Muscle layer of colon (tissue), 2 donors: ENCODE data around the gene F2RL3.

Source experiments
- H3K27ac ChIP-seq: one replicate; pipeline ENCODE4 v1.7.0; 2013; ENCODE audit warnings: low read depth, mild to moderate bottlenecking, low read length, moderate library complexity
- H3K27me3 ChIP-seq, 2 donors: one replicate each; pipeline ENCODE4 v1.7.0; 2013; ENCODE audit warnings: low read length in 2 of 2, mild to moderate bottlenecking in 2 of 2; ENCODE audit not compliant: insufficient read depth in 2 of 2, control insufficient read depth in 1 of 2
- H3K36me3 ChIP-seq: one replicate; pipeline ENCODE4 v1.7.0; 2013; ENCODE audit warnings: mild to moderate bottlenecking, low read length; ENCODE audit not compliant: insufficient read depth
- H3K4me1 ChIP-seq: one replicate; pipeline ENCODE4 v1.7.0; 2013; ENCODE audit warnings: mild to moderate bottlenecking, low read length; ENCODE audit not compliant: insufficient read depth
- H3K4me3 ChIP-seq, 2 donors: one replicate each; pipeline ENCODE4 v1.7.0; 2013; ENCODE audit warnings: low read length in 2 of 2, low read depth in 1 of 2, mild to moderate bottlenecking in 1 of 2, moderate library complexity in 1 of 2
- H3K9ac ChIP-seq: one replicate; pipeline ENCODE4 v1.7.0; 2013; ENCODE audit warnings: low read length
- H3K9me3 ChIP-seq: one replicate; pipeline ENCODE4 v1.7.0; 2013; ENCODE audit warnings: mild to moderate bottlenecking, low read length
- donor health status: abdominal sarcoma.
- donor health status: Adenocarcinoma of cecum.

F2RL3 gene

GRCh38 chr19:16888629-16889365, at the start of gene F2RL3:
F2RL3 (plus strand) TSS chr19:16888999; CDS start chr19:16889190, 191 bp downstream.
- Histone ChIP-seq H3K27ac (no peak within 1 kb of the TSS), H3K4me1 (no peaks in the 10 kb centered on the region), H3K9ac (no peak within 1 kb of the TSS), H3K9me3 (no peaks in the 10 kb centered on the region), H3K36me3 (no peaks in the 10 kb centered on the region), H3K27me3 (peaks cover 0 to 15% of the 10 kb centered on the region in 2 donors), H3K4me3 (no peak within 1 kb of the TSS)

DNA sequence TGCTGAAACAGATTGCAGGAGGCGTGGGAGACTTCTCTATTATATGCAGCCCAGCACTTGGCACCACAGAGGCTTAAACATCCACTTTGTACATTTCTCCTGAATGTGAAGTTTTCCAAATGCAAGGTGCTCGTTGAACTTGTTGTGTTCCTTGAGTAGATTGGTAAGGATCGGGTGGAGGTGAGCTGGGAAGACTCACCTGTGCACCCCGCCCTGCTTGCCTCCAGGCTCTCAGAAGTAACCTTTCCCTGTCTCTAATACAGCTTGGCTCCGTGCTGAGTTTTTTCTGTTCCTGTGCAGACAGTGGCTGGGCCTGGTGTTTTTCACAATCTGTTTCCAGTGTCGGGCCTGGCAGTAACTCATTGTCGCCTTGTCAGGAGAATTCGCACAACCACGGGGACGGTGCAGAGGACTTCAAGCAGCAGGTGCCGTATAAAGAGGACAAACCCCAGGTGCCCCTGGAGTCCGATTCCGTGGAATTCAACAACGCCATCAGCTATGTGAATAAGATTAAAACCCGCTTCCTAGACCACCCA, 47.3 kb upstream of the F2RL3 start:
- no peak overlapping the region for H3K27ac ChIP-seq
- no peaks in the 10 kb centered on the region for H3K27me3 ChIP-seq
- peaks cover 75% of the 10 kb centered on the region for H3K36me3 ChIP-seq
- H3K4me1 ChIP-seq: no peaks in the 10 kb centered on the region
- no peaks in the 10 kb centered on the region for H3K9me3 ChIP-seq
- H3K4me3 ChIP-seq: no peak overlapping the region
- H3K9ac ChIP-seq: no peak overlapping the region

DNA sequence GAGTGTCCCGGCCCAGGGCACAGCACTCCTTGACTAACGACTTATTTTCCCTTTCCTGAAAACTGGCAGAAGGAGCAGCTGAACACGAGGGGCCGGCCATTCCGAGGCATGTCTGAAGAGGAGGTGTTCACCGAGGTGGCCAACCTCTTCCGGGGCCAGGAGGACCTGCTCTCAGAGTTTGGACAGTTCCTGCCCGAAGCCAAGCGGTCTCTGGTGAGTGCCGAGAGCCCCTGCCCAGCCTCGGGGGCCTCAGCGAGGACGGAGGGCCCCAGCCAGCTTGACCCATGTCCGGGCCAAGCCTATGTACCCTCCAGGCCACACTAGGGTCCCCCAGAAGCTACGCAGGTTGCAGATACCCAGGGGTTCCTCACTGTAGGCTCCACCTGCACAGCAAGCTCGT, 41.9 kb upstream of the F2RL3 start:
- no peaks in the 10 kb centered on the region for H3K9me3 ChIP-seq
- H3K9ac ChIP-seq: no peak overlapping the region
- H3K4me1 ChIP-seq: no peaks in the 10 kb centered on the region
- H3K4me3 ChIP-seq: no peak overlapping the region
- no peak overlapping the region for H3K27ac ChIP-seq
- no peaks in the 10 kb centered on the region for H3K27me3 ChIP-seq
- H3K36me3 ChIP-seq: peaks cover 85% of the 10 kb centered on the region

DNA sequence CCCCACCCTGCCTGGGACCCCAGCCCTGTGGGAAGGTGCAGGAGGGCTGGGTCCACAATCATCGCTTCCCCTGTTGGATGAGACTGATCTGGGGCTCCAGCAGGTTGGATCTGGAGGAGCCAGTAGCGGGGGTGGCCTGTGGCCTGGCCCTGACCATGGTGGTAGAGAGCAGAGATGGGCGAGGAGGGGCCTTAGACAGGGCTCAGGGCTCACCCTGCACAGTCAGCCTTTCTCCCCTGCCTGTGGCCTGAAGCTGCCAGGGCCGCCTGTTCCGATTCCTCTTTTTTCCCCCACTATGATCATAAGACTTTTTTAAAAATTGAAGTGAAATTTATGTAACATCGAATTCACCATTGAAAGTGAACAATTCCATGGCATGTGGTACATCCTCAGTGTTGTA, 41.4 kb upstream of the F2RL3 start:
- Histone ChIP-seq H3K9me3 (no peaks in the 10 kb centered on the region), H3K27ac (no peak overlapping the region), H3K36me3 (peaks cover 84% of the 10 kb centered on the region), H3K4me1 (no peaks in the 10 kb centered on the region), H3K9ac (no peak overlapping the region), H3K27me3 (no peaks in the 10 kb centered on the region), H3K4me3 (no peak overlapping the region)

- no peak overlapping the region for H3K4me3 ChIP-seq
- H3K4me1 ChIP-seq: no peaks in the 10 kb centered on the region
- no peak overlapping the region for H3K9ac ChIP-seq
- no peak overlapping the region for H3K27ac ChIP-seq
- peaks cover 87% of the 10 kb centered on the region for H3K36me3 ChIP-seq
- H3K9me3 ChIP-seq: no peaks in the 10 kb centered on the region
- H3K27me3 ChIP-seq: no peaks in the 10 kb centered on the region
Observed at GRCh38 chr19:16849168-16849567, 39.6 kb upstream of the F2RL3 start.

- Histone ChIP-seq H3K27ac (no peak overlapping the region), H3K9ac (no peak overlapping the region), H3K9me3 (no peaks in the 10 kb centered on the region), H3K27me3 (no peaks in the 10 kb centered on the region), H3K36me3 (peaks cover 87% of the 10 kb centered on the region), H3K4me1 (no peaks in the 10 kb centered on the region), H3K4me3 (no peak overlapping the region)
Observed at GRCh38 chr19:16850133-16850532, 38.7 kb upstream of the F2RL3 start.

DNA sequence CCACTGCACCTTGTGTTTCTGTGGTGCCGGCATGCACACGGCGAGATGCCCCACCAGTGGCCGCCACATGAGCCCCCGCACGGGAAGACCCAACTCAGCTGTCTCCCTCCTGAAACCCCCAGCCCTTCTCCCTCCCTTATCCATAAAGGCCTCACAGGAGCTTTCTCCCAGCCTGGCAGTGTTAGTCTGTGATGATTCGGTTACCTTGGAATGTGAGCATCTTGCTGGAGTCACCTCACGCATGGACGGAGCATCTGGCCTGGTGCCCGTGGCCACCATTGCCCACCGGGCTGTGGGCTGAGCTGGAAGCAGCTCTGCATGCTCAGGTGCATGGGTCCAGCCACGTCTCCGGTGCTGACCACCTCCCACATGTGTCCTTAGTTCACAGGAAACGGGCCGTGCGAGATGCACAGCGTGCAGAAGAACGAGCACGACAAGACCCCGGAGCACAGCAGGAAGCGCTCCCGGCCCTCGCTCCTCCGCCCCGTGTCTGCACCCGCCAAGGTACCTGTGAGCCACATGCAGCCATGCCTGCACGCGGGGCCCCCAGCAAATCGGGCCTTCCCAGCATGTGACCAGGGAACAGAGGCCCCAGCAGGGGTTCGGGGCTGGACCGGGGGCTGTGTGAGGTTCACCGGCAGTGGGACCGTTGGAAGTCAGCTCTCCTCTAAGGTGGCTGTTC, 37.6 kb upstream of the F2RL3 start:
- Histone ChIP-seq H3K27me3 (no peaks in the 10 kb centered on the region), H3K27ac (no peak overlapping the region), H3K9me3 (no peaks in the 10 kb centered on the region), H3K9ac (no peak overlapping the region), H3K4me1 (no peaks in the 10 kb centered on the region), H3K36me3 (peaks cover 77% of the 10 kb centered on the region), H3K4me3 (no peak overlapping the region)

DNA sequence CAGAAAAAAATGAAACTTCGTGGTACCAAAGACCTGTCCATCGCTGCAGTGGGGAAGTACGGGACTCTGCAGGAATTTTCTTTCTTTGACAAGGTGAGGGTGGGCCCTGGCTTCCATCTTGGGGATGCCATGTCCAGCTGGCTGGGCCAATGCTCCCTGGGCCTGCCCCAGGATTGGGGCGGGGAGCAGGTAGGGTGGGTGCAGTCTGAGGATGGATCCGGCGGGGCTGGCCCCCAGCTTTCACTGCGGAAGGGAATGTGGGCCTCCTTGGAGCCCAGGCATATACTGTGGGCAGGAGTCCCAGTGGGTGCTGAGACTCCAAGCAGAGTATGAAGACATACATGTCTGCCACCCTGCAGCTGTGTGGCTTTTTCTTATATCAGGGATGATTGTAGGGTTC, 35.7 kb upstream of the F2RL3 start:
- no peaks in the 10 kb centered on the region for H3K27me3 ChIP-seq
- H3K4me1 ChIP-seq: no peaks in the 10 kb centered on the region
- no peak overlapping the region for H3K4me3 ChIP-seq
- no peaks in the 10 kb centered on the region for H3K9me3 ChIP-seq
- no peak overlapping the region for H3K9ac ChIP-seq
- H3K27ac ChIP-seq: no peak overlapping the region
- peaks cover 59% of the 10 kb centered on the region for H3K36me3 ChIP-seq

GRCh38 chr19:16856091-16856490, 32.7 kb upstream of the F2RL3 start:
- H3K9me3 ChIP-seq: no peaks in the 10 kb centered on the region
- H3K4me3 ChIP-seq: no peak overlapping the region
- H3K27ac ChIP-seq: no peak overlapping the region
- no peaks in the 10 kb centered on the region for H3K27me3 ChIP-seq
- no peaks in the 10 kb centered on the region for H3K4me1 ChIP-seq
- no peak overlapping the region for H3K9ac ChIP-seq
- H3K36me3 ChIP-seq: peaks cover 53% of the 10 kb centered on the region

GRCh38 chr19:16859626-16860025, 29.2 kb upstream of the F2RL3 start:
- Histone ChIP-seq H3K9ac (no peak overlapping the region), H3K9me3 (no peaks in the 10 kb centered on the region), H3K27me3 (no peaks in the 10 kb centered on the region), H3K27ac (no peak overlapping the region), H3K36me3 (peaks cover 44% of the 10 kb centered on the region), H3K4me1 (no peaks in the 10 kb centered on the region), H3K4me3 (no peak overlapping the region)

DNA sequence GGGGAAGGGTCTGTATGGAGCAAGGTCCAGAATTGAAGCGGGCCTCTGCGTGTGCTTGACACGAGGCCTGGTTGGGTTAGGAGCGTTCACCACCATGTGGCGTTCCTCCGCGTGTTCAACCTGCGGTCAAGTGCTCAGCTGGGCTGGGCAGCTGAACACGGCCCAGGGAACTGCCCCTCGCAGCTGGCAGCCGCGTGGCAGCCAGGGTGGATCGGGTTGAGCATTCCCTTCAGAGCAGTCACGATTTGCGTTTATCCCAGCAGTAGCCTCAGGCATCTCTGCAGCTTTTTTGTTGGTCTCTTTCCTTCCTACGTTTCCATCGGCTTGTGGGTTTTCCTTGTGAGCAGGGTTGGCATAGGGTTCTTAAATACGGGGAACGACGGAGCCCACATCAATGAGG, 28.7 kb upstream of the F2RL3 start:
- Histone ChIP-seq H3K4me1 (no peaks in the 10 kb centered on the region), H3K27ac (no peak overlapping the region), H3K36me3 (peaks cover 39% of the 10 kb centered on the region), H3K27me3 (no peaks in the 10 kb centered on the region), H3K9me3 (no peaks in the 10 kb centered on the region), H3K4me3 (no peak overlapping the region), H3K9ac (no peak overlapping the region)
